Keratinocyte (primary cell): ENCODE measurements around the gene PCDHGA2. TPM values are rescaled to one million over a fixed set of nuclear protein-coding genes. Genes with fewer than 3 reads are reported as not detected.

Source experiments
- DNase-seq: peaks from one replicate; pipeline ENCODE4 v3.0.0-alpha.2; 2011; ENCODE audit warnings: low read depth, missing footprints, low spot score
- FAIRE-seq: peaks from 2 replicates; lab custom pipeline; 2011; peaks lifted over from hg19 to GRCh38; lab: Jason Lieb, UNC
- H2AFZ ChIP-seq: 2 replicates; pipeline ENCODE4 v1.6.0; 2012; ENCODE audit warnings: low read length, control low read depth, inconsistent platforms; ENCODE audit not compliant: control insufficient read depth
- H3K27ac ChIP-seq: 2 replicates; pipeline ENCODE4 v1.5.1; 2011; ENCODE audit warnings: low read length; ENCODE audit not compliant: control insufficient read depth, insufficient read depth
- H3K27me3 ChIP-seq: 3 replicates; pipeline ENCODE4 v1.6.0; 2011; ENCODE audit warnings: low read length; ENCODE audit not compliant: control insufficient read depth, insufficient read depth; ENCODE audit errors: extremely low read depth
- H3K36me3 ChIP-seq, 2 experiments: 2 replicates in 1 of 2; 3 replicates in 1 of 2; pipeline ENCODE4 v1.5.1; 2011; ENCODE audit warnings: low read length in 2 of 2, mild to moderate bottlenecking in 1 of 2; ENCODE audit not compliant: control insufficient read depth in 2 of 2, insufficient read depth in 2 of 2; ENCODE audit errors: extremely low read depth in 1 of 2
- H3K4me1 ChIP-seq: 3 replicates; pipeline ENCODE4 v1.5.1; 2011; ENCODE audit warnings: low read length; ENCODE audit not compliant: control insufficient read depth, insufficient read depth; ENCODE audit errors: extremely low read depth
- H3K4me2 ChIP-seq: 3 replicates; pipeline ENCODE4 v1.6.0; 2011; ENCODE audit warnings: low read depth, low read length; ENCODE audit not compliant: control insufficient read depth, insufficient read depth; ENCODE audit errors: extremely low read depth
- H3K4me3 ChIP-seq, 3 experiments: fragments of 200-600 bp in 1 of 3; sonication (generic) in 1 of 3; 2 replicates in 2 of 3; 3 replicates in 1 of 3; pipeline ENCODE4 v1.5.1; 2011 to 2016; ENCODE audit warnings: low read length in 3 of 3, mild to moderate bottlenecking in 3 of 3, control low read depth in 2 of 3, inconsistent platforms in 1 of 3, low read depth in 1 of 3, mixed read lengths in 1 of 3, mixed run types in 1 of 3, moderate library complexity in 1 of 3; ENCODE audit not compliant: control insufficient read depth in 2 of 3, insufficient read depth in 2 of 3; ENCODE audit errors: extremely low read depth in 1 of 3
- H3K79me2 ChIP-seq: 2 replicates; pipeline ENCODE4 v1.6.0; 2012; ENCODE audit warnings: low read length; ENCODE audit not compliant: control insufficient read depth, insufficient read depth
- H3K9ac ChIP-seq: 3 replicates; pipeline ENCODE4 v1.6.0; 2011; ENCODE audit warnings: low read length; ENCODE audit not compliant: control insufficient read depth, insufficient read depth; ENCODE audit errors: extremely low read depth
- H3K9me1 ChIP-seq: 3 replicates; pipeline ENCODE4 v1.6.0; 2011; ENCODE audit warnings: low read length; ENCODE audit not compliant: control insufficient read depth, insufficient read depth; ENCODE audit errors: extremely low read depth
- H3K9me3 ChIP-seq: 2 replicates; pipeline ENCODE4 v1.5.1; 2012; ENCODE audit warnings: low read depth, low read length; ENCODE audit not compliant: control insufficient read depth
- H4K20me1 ChIP-seq: 3 replicates; pipeline ENCODE4 v1.6.0; 2011; ENCODE audit warnings: low read length; ENCODE audit not compliant: control insufficient read depth, insufficient read depth; ENCODE audit errors: extremely low read depth
- CTCF ChIP-seq, 3 experiments: IDR thresholded peaks in 1 of 3; conservative IDR thresholded peaks in 1 of 3; optimal IDR thresholded peaks in 1 of 3; 2 replicates in 2 of 3; 3 replicates in 1 of 3; pipeline versions ENCODE3 to v1.5.1; 2011; ENCODE audit warnings: low read length in 3 of 3, mild to moderate bottlenecking in 3 of 3, moderate library complexity in 2 of 3, control low read depth in 1 of 3, inconsistent platforms in 1 of 3; ENCODE audit not compliant: insufficient read depth in 2 of 3; ENCODE audit errors: extremely low read depth in 1 of 3
- EZH2 ChIP-seq: IDR thresholded peaks from one replicate; pipeline ENCODE4 v1.6.1; 2012; ENCODE audit warnings: inconsistent platforms, mild to moderate bottlenecking, low read length, moderate library complexity
- dilution Hi-C: fragments of 300-500 bp; cut with MboI; formaldehyde crosslinking; loops from one replicate; pipeline ENCODE4 v1.7.0; 2020; ENCODE audit warnings: low sequenced_read_pairs; ENCODE audit not compliant: extremely low pct_ligation_motif_present
- polyA minus RNA-seq, 3 experiments: library from RNA; depleted of rRNA, polyadenylated mRNA; stranded (reverse); fragments of >200 nt; gene quantifications; 1 replicate in 1 of 3; 2 replicates in 1 of 3; 3 replicates in 1 of 3; pipeline ENCODE4 v1.2.3, GENCODE V29; 2011
- polyA plus RNA-seq, 5 experiments: library from polyadenylated mRNA; depleted of rRNA in 3 of 5; stranded (reverse) in 3 of 5; stranded (forward) in 1 of 5; unstranded in 1 of 5; fragments of >200 nt; gene quantifications; 1 replicate in 1 of 5; 2 replicates in 3 of 5; 3 replicates in 1 of 5; pipeline versions ENCODE4 v1.2.1 to v1.2.3, GENCODE V29; 2011 to 2012; ENCODE audit warnings: missing spikeins in 2 of 5, low read depth in 1 of 5, low replicate concordance in 1 of 5

Gene PCDHGA2
- polyA plus RNA-seq = 0.14 to 0.37 TPM (median 0.35 TPM) in 3 replicates
- 0.07 TPM for polyA plus RNA-seq (2011; ENCODE audit: low read depth)
- polyA plus RNA-seq (2011; cell fraction: cytosol; rRNA removed) = 0.04 and 0.06 TPM in 2 replicates
- 0.69 and 0.73 TPM in 2 replicates for polyA plus RNA-seq (2011; cell fraction: nucleus; rRNA removed)
- polyA plus RNA-seq (2012; ENCODE audit: low replicate concordance) = 0.19 and 0.41 TPM in 2 replicates
- polyA minus RNA-seq = 0.22 to 0.53 TPM (median 0.49 TPM) in 3 replicates
- not detected for polyA minus RNA-seq (2011; cell fraction: cytosol; rRNA and poly(A)+ RNA removed)
- 0.95 and 1.3 TPM in 2 replicates for polyA minus RNA-seq (2011; cell fraction: nucleus; rRNA and poly(A)+ RNA removed)

GRCh38 chr5:141338538-141339306, at the start of gene PCDHGA2:
Gene PCDHGA2 (plus strand): TSS chr5:141338760.
- no peaks in the 10 kb centered on the region for H3K4me1 ChIP-seq
- FAIRE-seq (no peak), DNase-seq (no peak)
- dilution Hi-C loops = no loop called here
- peak within 1 kb of the TSS in 2 of 3 experiments; percentile 14 to 18 for H3K4me3 ChIP-seq
- peak within 1 kb of the TSS; percentile 47 for H3K4me2 ChIP-seq
- no peaks in the 10 kb centered on the region for H4K20me1 ChIP-seq
- no peaks in the 10 kb centered on the region for H3K9me1 ChIP-seq
- no peaks in the 10 kb centered on the region for H3K79me2 ChIP-seq
- no peak within 1 kb of the TSS for H3K9ac ChIP-seq
- H2AFZ ChIP-seq = peak within 1 kb of the TSS; percentile 31
- H3K27ac ChIP-seq = no peak within 1 kb of the TSS
- H3K36me3 ChIP-seq = no peaks in the 10 kb centered on the region
- peaks cover 11% of the 10 kb centered on the region for H3K27me3 ChIP-seq
- TF ChIP-seq EZH2 = no peak
- TF ChIP-seq CTCF (optimal IDR thresholded peaks at IDR 0.05 in 1 of 3, IDR thresholded peaks at IDR 0.05 in 1 of 3, conservative IDR thresholded peaks at IDR 0.05 in 1 of 3; ENCODE audit: extremely low read depth in 1 of 3, insufficient read depth in 2 of 3, low read length in 3 of 3) = peak; percentile 33 to 38 (median 37)
- peaks cover 7% of the 10 kb centered on the region for H3K9me3 ChIP-seq

GRCh38 chr5:141298376-141298775, 40.2 kb upstream of the PCDHGA2 start:
- Histone ChIP-seq H3K9me3 (peaks cover 2% of the 10 kb centered on the region), H2AFZ (no peak overlapping the region), H4K20me1 (no peaks in the 10 kb centered on the region), H3K27ac (no peak overlapping the region), H3K36me3 (no peaks in the 10 kb centered on the region), H3K4me2 (no peak overlapping the region), H3K79me2 (no peaks in the 10 kb centered on the region), H3K4me1 (no peaks in the 10 kb centered on the region), H3K27me3 (no peaks in the 10 kb centered on the region), H3K4me3 (no peak overlapping the region), H3K9ac (no peak overlapping the region), H3K9me1 (no peaks in the 10 kb centered on the region)
- FAIRE-seq (no peak), DNase-seq (no peak)
- TF ChIP-seq CTCF (optimal IDR thresholded peaks at IDR 0.05 in 1 of 3, IDR thresholded peaks at IDR 0.05 in 1 of 3, conservative IDR thresholded peaks at IDR 0.05 in 1 of 3; ENCODE audit: extremely low read depth in 1 of 3, insufficient read depth in 2 of 3, low read length in 3 of 3) (no peak), EZH2 (no peak)
- dilution Hi-C loops = no loop called here
